ENCODE data around the gene COL4A6.
A peak's percentile ranks its signal among the peaks of the same experiment; 100 is the strongest.
"Not testable (repeated sequence)": the region's sequence is repeated elsewhere in the genome, so short reads cannot be mapped to it uniquely, and the experiment has no call there.

COL4A6 gene

GRCh38 chrX:108438110-108438623, at the start of gene COL4A6:
COL4A6 (minus strand) TSS chrX:108438422; CDS start chrX:108438196, 226 bp downstream.
- no peak for DNase-seq

- DNase-seq = no peak
Observed at GRCh38 chrX:108485960-108486359, 47.7 kb upstream of the COL4A6 start.

- DNase-seq = no peak
Observed at GRCh38 chrX:108484251-108484650, 46.0 kb upstream of the COL4A6 start.

DNA sequence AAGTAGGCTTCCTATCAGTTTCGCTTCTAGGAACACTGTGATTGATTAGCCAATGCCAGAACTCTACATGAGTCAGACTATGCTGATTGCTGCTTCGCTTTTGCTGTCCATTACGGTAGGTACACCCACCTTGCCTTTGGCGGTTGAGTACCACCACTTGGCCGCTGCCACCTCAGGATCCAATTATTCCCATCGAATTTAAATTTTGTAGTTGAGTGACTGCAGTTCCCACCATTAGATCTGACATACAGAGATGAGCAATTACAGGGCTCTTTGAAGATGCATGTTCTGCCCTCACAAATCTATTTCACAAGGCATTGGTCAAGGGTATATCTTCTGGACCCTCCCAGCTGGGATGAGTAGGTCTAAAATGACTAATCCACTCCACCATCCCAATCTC, 43.3 kb upstream of the COL4A6 start:
- not testable (repeated sequence) for DNase-seq

DNA sequence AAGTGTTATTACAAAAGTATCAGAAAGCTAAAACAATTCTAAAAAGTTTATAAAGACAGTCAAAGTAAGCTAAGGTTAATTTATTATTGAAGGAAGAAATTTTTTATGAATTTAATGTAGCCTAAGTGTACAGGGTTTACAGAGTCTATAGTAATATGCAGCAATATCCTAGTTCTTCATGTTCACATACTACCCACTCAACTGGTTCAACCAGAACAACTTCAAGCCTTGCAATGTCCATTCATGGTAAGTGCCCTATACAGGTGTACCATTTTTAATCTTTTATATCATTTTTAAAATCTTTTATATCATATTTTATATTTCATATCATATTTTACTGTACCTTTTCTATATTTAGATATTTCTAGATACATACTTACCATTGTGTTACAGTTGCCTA, 35.8 kb upstream of the COL4A6 start:
- no peak for DNase-seq

- peak; percentile 68 for DNase-seq
Observed at GRCh38 chrX:108468486-108468885, 30.3 kb upstream of the COL4A6 start.

- DNase-seq = no peak
Observed at GRCh38 chrX:108464604-108465003, 26.4 kb upstream of the COL4A6 start.

DNA sequence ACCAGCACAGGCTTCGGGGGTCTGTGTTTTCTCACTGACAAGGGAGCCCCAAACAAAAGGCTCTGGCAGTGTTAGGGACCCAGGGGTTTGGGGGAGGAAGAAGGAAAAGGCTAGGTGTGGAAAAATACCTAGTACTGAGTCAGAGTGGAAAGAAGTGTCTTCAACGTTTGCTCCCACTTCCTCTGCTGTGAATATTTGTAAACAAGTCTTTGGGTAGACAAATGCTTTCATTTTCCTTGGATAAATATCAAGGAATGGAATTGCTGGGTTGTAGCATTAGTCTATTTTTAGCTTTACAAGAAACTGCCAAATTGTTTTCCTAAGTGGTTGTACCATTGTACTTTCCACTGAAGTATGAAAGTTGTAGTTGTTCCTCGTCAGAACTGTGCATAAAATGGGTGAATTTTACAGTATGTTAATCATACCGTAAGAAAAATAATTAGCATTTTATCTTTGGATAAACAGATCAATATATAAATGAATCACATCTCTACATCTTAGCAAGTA, 18.8 kb upstream of the COL4A6 start:
- no peak for DNase-seq

GRCh38 chrX:108453841-108454240, 15.6 kb upstream of the COL4A6 start:
- DNase-seq = no peak

- peak; percentile 43 for DNase-seq
Observed at GRCh38 chrX:108447303-108447702, 9.1 kb upstream of the COL4A6 start.

GRCh38 chrX:108442901-108443464, 4.8 kb upstream of the COL4A6 start:
- no peak for DNase-seq

DNA sequence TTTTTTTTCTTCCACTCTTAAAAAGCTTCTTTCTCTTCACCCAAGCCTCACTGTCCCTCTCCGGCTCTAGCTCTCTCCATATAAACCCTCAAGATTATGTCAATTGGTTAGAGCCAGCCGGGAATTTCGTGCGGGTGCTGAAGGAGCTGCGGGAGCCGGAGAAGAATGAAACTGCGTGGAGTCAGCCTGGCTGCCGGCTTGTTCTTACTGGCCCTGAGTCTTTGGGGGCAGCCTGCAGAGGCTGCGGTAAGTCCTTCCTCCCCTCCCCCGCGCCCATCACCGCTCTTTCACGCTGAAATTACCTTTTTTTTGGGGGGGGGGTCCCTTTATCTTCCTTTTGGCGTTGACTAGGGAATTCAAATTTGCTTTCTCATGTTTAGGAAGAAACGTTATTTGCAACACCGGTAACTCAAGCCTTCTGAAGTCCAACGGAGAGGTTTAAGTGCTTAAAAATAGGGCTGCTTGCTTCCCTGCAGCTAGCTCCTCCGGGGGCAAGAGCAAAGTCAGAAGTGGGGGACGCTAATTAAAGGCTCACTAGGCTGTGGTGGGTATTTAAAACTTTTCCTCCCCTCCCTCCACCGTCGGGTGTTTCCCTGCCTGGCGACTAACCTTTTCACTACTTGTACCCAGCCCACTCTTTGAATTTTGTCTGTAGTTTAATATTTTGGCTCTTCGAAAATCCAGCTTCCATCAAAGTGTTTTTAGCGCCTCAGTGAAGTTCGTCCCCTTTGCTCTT, 1.9 kb upstream of the COL4A6 start:
- peak; percentile 15 for DNase-seq

GRCh38 chrX:108439426-108439942, 1.3 kb upstream of the COL4A6 start, which contains the start of gene COL4A5:
COL4A5 (plus strand) TSS chrX:108439838; CDS start chrX:108440126, 288 bp downstream.
- DNase-seq = peak; percentile 90

- DNase-seq = no peak
Observed at GRCh38 chrX:108437349-108438109, 693 bp downstream of the COL4A6 start.

DNA sequence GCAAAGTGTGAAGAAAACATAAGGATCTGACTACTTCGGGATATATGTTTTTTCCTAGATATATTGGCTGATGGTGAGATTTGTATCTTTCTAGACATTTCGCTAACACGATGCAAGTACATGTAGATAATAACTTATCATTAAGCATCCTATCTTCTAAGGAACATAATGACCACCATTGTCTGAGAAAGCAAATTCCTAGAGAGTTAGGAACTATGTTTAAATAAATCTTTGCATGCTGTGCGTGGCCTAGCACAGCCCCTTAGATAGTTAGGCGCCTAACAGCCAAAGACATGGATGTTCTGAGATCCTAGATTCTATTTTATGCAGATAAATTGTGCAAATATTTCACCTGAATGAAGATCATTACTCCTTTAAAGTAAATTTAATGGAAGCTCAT, 3.0 kb downstream of the COL4A6 start:
- DNase-seq = no peak

DNA sequence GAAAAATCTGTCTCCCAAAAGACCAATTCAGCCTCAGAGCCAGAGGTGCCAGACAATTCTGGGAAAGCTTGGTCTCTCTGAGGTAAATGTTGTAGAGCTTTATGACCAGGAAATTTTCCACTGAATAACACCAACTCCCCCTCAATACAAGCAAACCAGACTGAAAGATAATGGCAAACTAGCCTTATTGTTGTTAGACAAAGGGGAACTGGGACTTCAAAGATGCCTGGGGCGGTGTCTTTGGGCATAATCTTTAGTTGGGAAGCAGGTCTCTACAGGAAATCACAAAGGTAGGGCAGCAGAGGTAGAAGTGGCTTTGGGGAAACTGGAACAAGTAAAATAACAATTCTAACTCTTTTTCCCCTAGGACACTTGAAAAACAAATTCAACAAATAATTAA, 12.0 kb downstream of the COL4A6 start:
- DNase-seq = no peak

- no peak for DNase-seq
Observed at GRCh38 chrX:108420481-108420880, 17.7 kb downstream of the COL4A6 start.

DNA sequence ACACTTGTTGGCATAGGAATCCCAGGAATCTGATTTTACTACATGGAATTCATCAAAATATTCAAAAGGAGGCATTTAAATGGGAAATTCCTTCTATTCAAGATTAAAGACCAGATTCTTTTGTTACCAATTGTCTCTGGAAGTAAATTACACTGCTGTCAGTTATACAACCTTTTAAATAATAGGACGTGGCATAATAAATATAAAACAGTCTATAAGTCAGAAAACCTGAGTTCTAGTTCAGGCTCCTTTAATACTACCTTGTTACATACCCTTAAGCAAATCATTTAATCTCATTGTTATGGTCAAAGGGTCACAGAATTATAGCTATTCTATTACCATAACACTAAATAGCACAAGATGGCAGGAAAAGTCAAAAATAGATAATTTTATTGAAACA, 18.8 kb downstream of the COL4A6 start:
- DNase-seq = no peak

DNA sequence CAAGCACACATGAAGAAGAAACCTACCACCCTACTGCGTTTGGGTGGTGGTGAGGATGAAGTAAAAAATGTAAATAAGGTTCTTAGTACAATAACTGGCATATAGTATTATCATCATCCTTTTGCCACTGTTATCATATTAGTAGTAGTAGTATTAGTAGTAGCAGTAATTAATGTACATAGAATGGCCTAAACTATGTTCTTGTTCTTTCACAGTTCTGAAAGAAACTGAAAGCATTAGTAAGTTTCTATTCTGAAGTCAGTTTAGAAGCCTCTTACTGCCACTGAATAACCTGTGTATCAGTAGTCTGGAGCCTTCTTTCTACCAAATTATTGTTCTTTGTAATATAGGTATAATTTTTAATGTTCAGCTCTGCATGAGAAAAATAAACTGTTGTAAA, 21.0 kb downstream of the COL4A6 start:
- DNase-seq = no peak

DNA sequence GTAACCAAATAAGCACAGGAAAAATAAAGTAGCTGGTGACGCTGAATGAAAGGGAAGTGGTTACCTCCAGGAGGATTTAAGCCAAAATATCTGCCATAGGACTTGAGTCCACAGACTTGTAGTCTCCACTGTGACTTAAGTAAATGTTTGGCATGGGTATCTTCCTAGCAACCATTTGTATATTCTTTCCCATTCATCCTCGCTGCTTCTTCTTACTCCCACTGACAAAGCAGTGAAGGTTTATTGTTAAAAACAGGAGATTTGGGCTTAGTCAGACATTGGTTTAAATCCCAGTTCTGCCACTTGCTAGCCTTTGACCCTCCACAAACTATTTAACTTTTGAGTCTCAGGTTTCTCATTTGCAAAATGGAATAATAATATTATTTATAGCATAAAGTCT, 22.3 kb downstream of the COL4A6 start:
- DNase-seq = no peak

GRCh38 chrX:108415146-108415545, 23.1 kb downstream of the COL4A6 start:
- DNase-seq = no peak

DNA sequence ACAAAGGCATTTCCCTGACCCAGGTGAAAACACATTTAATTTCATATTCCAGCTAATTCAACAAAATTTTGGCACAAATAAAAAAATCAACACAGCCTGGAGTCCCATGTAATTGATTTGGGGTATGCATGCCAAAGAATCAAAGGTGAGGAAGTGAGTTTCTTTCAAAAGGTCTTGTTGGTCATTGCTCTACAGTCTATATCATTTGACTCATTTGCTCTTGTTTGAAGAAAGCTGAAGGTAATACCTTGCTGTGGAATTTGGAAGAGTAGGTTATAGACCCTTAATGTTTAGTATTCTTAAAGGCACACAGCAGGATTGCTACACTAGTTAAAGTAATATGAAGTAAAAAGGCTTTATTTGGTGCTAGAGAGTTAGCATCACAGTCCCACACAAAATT, 25.4 kb downstream of the COL4A6 start:
- DNase-seq = no peak
